ENCODE results near the gene FLNB. TPM values are rescaled to one million over a fixed set of nuclear protein-coding genes. Genes with fewer than 3 reads are reported as not detected.

The FLNB gene
- total RNA-seq, 4 donors from 2014 or later = 82.5 to 192 (median 145) TPM

DNA sequence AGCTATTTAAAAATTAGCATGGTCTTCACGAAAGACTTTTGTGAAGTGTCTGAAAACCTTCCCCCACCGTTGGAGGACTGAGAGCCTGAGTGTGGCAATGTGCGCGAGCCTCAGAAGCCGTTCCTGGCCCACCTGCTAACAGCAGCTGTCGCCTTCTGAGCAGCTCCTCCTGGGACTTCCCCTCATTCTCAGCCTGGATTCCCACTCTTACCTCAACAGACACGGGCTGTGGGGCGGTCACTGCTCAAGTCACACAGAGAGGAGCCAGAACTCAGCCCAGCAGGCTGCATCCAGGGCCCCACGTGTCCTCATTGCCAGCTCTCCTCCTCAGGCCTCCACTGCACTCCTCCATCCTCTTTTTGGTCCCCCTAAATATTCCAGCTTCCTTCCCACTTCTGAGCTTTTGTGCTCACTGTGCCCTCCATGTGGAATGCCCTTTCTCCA is 194.7 kb downstream of the FLNB start:
- TF ChIP-seq, protein P1, sequence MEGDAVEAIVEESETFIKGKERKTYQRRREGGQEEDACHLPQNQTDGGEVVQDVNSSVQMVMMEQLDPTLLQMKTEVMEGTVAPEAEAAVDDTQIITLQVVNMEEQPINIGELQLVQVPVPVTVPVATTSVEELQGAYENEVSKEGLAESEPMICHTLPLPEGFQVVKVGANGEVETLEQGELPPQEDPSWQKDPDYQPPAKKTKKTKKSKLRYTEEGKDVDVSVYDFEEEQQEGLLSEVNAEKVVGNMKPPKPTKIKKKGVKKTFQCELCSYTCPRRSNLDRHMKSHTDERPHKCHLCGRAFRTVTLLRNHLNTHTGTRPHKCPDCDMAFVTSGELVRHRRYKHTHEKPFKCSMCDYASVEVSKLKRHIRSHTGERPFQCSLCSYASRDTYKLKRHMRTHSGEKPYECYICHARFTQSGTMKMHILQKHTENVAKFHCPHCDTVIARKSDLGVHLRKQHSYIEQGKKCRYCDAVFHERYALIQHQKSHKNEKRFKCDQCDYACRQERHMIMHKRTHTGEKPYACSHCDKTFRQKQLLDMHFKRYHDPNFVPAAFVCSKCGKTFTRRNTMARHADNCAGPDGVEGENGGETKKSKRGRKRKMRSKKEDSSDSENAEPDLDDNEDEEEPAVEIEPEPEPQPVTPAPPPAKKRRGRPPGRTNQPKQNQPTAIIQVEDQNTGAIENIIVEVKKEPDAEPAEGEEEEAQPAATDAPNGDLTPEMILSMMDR (IDR thresholded peaks at IDR 0.05) = no peak
- ATAC-seq (ENCODE audit: low FRiP score) (no peak), DNase-seq (ENCODE audit: low spot score) (no peak)

DNA sequence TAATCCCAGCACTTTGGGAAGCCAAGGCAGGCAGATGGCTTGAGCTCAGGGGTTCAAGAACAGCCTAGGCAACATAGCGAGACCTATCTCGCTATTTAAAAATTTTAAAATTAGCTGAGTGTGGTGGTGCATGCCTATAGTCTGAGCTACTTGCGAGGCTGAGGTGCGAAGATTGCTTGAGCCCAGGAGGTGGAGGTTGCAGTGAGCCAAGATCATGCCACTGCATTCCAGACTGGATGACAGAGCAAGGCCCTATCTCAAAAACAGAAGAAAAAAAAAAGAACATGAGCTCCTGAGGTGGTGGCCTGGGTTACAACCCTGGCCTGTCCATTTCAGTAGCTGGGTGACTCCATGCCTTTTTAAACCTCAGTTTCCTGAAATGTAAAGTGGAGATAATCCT is 195.3 kb downstream of the FLNB start:
- TF ChIP-seq, protein P1 (IDR thresholded peaks at IDR 0.05) = no peak
- ATAC-seq (ENCODE audit: low FRiP score) (no peak), DNase-seq (ENCODE audit: low spot score) (no peak)

DNA sequence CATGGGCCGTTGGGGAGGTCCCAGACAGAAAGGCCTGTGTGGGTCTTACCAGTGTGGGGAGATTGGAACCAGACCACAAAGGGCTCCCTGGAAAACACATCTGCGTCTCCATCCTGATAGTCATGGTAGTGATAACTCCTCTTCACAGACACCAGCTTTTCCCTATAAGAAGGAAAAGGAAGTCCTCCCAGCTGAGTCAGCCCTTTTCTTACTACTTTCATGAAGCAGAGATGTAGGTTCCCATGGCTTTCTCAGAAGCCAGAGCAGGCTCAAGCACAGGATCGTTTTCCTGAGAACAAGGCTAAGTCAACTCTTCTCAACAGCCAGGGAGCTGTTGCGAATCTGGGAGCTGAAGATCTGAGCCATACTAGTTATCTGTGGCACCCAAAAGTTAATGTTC is 196.5 kb downstream of the FLNB start:
- TF ChIP-seq, protein P1 (IDR thresholded peaks at IDR 0.05) = no peak
- ATAC-seq (ENCODE audit: low FRiP score) (no peak), DNase-seq (ENCODE audit: low spot score) (no peak)

DNA sequence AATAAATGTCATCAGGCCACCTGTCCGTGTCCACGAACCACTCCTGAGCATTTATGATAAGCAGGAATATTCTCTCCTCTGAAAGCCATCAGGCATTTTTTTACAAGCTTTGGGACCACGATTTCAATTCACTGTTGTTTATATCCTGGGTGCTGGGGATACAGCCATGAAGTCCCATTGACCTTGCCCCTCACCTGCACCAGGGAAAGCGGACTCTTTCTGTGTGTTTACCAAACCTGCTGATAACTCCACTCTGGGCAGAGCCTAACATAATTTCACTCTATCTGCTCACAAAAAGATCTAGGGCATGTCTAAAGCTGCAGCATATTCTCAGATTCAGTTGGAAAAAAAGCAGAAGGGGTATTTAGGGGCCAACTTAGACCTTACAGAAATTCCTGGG is 197.8 kb downstream of the FLNB start:
- TF ChIP-seq, protein P1 (IDR thresholded peaks at IDR 0.05) = no peak
- DNase-seq (ENCODE audit: low spot score) = no peak
- ATAC-seq (ENCODE audit: low FRiP score) = no peak

DNA sequence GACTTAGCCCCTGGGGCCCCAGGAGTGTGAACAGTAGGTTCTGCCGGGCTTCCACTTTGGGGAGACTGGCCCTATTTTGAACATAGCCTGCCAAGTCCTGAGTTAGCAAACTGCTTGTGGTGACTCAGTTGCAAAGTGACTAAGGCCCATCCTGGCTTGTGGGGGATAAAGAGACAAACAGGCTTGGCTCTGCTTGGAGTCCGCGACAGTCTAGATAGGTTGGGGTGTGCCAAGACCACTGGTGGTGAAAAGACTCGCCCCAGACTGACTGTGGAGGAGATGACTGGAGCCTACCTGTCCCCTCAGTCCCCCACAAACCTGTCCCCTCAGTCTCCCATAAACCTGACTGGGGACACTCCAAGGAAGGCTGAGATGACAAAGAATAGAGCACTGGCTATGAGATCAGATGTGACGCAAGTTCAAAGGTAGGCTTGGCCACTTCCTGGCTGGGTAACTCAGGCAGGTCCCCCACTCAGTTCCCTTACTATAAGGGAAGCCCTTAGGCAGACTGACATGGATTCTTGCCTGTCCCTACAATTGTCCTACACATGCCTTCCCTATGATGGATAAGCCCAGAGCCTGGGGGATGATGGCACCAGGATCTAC is 198.3 kb downstream of the FLNB start:
- DNase-seq (ENCODE audit: low spot score) (no peak), ATAC-seq (ENCODE audit: low FRiP score) (no peak)
- TF ChIP-seq, protein P1 (IDR thresholded peaks at IDR 0.05) = no peak

DNA sequence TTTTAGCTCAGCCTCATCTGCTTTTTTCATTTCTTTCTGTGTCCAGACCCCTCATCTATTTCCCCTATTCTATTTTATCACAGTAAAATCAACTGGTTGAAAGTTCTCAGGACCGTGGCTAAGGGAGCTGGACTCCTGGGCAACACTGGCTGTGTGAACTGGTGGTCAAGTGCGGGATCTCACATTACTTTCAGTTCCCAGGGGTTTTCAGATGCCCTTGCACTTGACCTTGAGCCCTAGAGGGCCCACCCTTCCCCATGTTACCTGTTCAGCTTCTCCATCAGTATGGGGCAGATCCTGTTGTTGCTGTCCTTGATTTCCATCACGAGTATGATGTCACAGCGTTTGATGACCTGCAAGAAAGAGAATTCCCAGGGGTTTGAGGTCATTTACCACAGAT is 199.7 kb downstream of the FLNB start:
- ATAC-seq (ENCODE audit: low FRiP score) = no peak
- TF ChIP-seq, protein P1 (IDR thresholded peaks at IDR 0.05) = no peak
- no peak for DNase-seq (ENCODE audit: low spot score)

DNA sequence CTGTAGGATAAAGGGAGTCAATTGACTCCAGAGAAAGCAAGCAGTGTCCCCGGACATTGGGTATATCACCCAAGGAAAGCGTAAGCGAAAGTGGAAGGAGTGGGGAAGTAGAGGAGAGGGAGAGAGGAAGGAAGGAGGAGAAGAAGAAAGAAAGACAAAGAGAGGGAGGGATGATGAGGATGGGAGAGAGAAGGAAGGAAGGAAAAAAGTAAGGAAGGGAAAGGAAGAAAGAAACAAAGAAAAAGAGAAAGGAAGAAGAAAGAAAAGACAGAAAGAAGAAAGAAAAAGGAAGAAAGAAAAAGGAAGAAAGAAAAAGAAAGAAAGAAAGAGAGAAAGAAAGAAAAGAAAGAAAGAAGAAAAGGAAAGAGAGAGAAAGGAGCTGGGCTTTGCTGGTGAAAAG is 201.7 kb downstream of the FLNB start:
- DNase-seq (ENCODE audit: low spot score) (no peak), ATAC-seq (ENCODE audit: low FRiP score) (no peak)
- TF ChIP-seq, protein P1 (IDR thresholded peaks at IDR 0.05) = no peak

Data from omental fat pad (tissue), 4 donors.